ENCODE measurements around the gene RAB3IL1. TPM values are rescaled to one million over a fixed set of nuclear protein-coding genes. Genes with fewer than 3 reads are reported as not detected.
A peak's percentile ranks its signal among the peaks of the same experiment; 100 is the strongest.
"Not testable (repeated sequence)": the region's sequence is repeated elsewhere in the genome, so short reads cannot be mapped to it uniquely, and the experiment has no call there.

The RAB3IL1 gene
- total RNA-seq, 1 experiment from 2014 or later = 6.8 TPM

- DNase-seq (ENCODE audit: low read depth, low spot score) = no peak
- in situ Hi-C loops (cut with HindIII; ENCODE audit: low pct_unique_long_range_greater_than_20kb, low sequenced_read_pairs) = no loop called here
These were observed 38.2 kb upstream of the RAB3IL1 start for GRCh38 chr11:61955422-61956135.

DNA sequence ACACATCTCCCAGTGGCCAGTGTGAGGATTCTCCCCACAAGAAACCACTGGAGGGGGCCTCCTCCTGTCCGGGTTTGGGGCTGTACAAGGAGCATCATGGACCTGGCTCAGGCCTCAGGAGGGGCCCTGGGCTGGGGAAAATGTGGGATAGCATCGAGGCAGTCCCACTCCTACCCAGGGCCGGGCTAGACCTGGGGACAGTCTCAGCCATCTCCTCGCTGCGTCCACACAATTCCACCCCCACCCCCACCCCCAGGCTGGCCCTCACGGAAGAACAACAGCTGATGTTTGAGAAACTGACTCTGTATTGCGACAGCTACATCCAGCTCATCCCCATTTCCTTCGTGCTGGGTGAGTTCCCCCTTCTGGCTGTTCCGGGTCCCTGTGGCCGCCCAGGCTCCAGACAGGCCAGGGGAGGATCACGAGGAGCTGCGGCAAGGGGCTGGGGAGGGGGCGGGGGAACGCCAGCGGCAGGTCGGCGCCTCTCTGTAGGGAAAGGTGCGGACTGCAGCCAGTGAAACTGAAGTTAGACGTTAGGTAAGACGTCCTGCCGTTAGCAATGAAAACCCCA is 37.6 kb upstream of the RAB3IL1 start:
- in situ Hi-C loops (cut with HindIII; ENCODE audit: low pct_unique_long_range_greater_than_20kb, low sequenced_read_pairs) = no loop called here
- DNase-seq (ENCODE audit: low read depth, low spot score) = no peak

DNA sequence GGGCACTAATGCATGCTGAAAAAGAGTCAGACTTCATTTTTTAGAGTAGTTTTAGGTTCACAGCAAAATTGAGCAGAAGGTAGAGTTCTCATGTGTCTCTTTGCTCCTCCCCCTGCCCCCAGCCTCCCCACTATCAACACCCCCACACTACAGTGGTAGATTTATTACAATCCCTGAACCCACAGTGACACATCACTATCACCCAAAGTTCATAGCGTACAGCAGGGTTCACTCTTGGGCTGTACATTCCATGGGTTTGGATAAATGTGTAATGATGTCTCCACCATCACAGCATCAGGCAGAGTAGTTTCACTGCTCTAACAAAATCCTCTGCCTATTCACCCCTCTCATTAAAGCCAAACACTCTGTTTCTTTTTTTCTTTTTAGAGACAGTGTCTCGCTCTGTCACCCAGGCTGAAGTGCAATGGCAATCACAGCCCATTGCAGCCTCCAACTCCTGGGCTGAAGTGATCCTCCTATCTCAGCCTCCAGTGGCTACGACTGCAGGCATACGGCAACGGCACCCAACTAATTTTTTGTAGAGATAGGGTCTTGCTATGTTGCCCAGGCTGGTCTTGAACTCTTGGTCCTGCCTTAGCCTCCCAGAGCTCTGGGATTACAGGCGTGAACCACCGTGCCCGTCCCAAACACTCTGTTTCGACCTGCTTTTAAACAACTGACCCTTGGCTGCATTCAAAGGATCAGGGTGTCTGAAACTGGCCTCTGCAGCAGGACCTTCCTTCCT is 36.9 kb upstream of the RAB3IL1 start:
- DNase-seq (ENCODE audit: low read depth, low spot score) = no peak
- in situ Hi-C loops (cut with HindIII; ENCODE audit: low pct_unique_long_range_greater_than_20kb, low sequenced_read_pairs) = no loop called here

GRCh38 chr11:61953632-61954031 is 36.3 kb upstream of the RAB3IL1 start:
- in situ Hi-C loops (cut with HindIII; ENCODE audit: low pct_unique_long_range_greater_than_20kb, low sequenced_read_pairs); DNase-seq (ENCODE audit: low read depth, low spot score): not testable (repeated sequence)

- in situ Hi-C loops (cut with HindIII; ENCODE audit: low pct_unique_long_range_greater_than_20kb, low sequenced_read_pairs) = no loop called here
- DNase-seq (ENCODE audit: low read depth, low spot score) = no peak
These were observed 35.5 kb upstream of the RAB3IL1 start for GRCh38 chr11:61952882-61953281.

DNA sequence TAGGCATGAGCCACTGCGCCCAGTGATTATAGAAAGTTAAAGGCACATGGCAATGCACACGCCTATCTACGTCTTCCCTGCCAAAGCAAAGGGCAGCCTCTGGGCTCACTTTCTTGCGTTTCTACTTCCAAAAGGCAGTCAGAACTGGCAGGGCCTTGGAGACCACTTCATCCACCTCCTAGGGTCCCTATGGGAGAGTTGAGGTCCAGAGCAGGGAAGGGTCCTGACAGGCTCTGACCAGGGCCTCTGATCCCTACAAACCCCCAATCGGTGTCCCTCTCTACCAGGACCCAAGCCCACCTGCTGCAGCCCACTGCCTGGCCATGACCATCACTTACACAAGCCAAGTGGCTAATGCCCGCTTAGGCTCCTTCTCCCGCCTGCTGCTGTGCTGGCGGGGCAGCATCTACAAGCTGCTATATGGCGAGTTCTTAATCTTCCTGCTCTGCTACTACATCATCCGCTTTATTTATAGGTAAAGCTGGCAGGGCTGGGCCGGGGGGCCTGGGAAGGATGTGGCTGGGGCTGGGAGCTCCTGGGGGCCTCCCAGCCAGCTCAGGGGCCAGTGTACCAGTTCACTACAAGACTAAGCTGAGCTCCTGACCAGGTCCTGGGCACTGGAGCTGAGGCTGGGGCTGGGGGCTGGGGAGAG is 34.2 kb upstream of the RAB3IL1 start:
- no peak for DNase-seq (ENCODE audit: low read depth, low spot score)
- in situ Hi-C loops (cut with HindIII; ENCODE audit: low pct_unique_long_range_greater_than_20kb, low sequenced_read_pairs) = no loop called here

GRCh38 chr11:61950035-61950547 is 32.7 kb upstream of the RAB3IL1 start, which contains the start of gene BEST1:
Gene BEST1, plus strand, starts transcription at chr11:61950351. Its CDS starts 1,456 bp downstream, at chr11:61951807.
- in situ Hi-C loops (cut with HindIII; ENCODE audit: low pct_unique_long_range_greater_than_20kb, low sequenced_read_pairs) = no loop called here
- DNase-seq (ENCODE audit: low read depth, low spot score) = peak; percentile 81

GRCh38 chr11:61949169-61950034 is 32.0 kb upstream of the RAB3IL1 start:
- in situ Hi-C loops (cut with HindIII; ENCODE audit: low pct_unique_long_range_greater_than_20kb, low sequenced_read_pairs) = no loop called here
- peak; percentile 94 for DNase-seq (ENCODE audit: low read depth, low spot score)

DNA sequence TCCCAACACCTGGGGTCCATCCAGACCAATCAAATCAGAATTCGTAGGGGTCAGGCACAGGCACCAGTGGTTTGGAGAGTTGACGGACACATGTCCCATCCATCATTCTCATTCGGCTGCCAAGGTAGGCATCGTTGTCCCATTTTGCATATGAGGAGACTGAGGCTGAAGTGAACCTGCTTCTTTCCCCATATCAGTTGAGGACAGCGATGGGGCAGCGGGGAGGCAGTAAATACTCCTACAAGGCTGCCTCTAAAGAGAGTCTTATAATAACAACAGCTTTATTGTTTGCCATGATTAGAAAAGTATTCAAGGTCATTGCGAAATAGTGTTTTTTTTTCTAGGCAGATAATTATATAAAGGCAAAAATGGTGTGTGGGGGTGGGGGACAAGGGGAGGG is 31.1 kb upstream of the RAB3IL1 start:
- in situ Hi-C loops (cut with HindIII; ENCODE audit: low pct_unique_long_range_greater_than_20kb, low sequenced_read_pairs) = no loop called here
- DNase-seq (ENCODE audit: low read depth, low spot score) = no peak

DNA sequence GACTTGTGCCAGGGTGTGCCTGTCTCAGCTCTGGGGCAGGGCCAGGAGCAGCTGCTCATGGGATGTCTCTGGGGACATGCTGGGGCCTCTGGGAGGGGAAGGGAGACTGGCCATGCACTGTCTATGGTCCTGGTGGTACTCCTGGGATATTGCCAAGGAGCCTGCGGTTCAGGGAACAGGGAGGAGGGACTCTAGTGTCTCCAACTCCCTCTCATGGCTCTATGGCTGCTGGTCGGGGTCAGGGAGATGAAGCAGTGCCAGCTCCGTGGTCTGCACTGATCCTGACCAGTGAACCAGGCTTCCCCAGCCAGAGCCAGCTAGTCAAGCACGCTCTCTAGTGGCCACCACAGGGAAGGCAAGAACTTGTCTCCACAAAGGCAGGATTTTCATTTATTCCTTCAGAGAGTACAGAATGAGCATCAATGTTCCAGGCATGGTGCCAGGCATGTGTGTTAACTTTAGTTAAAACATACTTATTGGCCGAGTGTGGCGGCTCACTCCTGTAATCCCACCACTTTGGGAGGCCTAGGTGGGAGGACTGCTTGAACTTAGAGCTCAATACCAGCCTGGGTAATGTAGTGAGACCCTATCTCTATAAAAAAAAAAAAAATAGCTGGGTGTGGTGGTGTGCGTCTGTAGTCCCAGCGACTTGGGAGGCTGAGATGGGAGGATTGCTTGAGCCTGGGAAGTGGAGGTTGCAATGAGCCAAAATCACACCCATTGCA is 30.3 kb upstream of the RAB3IL1 start:
- in situ Hi-C loops (cut with HindIII; ENCODE audit: low pct_unique_long_range_greater_than_20kb, low sequenced_read_pairs) = no loop called here
- DNase-seq (ENCODE audit: low read depth, low spot score) = peak; percentile 88

DNA sequence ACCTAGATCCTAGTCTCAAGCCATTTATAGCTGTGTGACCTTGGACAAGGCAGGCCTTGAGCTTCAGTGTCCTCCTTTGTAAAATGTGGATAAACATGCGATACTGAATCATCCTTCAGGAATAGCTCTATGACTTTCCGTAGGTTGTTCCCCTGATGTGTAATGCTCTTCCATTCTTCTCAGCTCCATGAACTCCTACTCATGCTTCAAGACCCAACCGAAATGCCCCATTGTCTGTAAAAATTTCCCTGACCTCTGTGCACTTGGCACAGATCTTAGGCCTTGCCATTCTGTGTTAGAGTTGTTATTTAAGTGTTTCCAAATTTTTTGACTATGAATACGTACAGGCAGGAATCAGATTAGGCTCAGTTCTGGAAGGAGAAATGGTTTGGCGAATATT is 29.5 kb upstream of the RAB3IL1 start:
- no peak for DNase-seq (ENCODE audit: low read depth, low spot score)
- in situ Hi-C loops (cut with HindIII; ENCODE audit: low pct_unique_long_range_greater_than_20kb, low sequenced_read_pairs) = no loop called here

DNA sequence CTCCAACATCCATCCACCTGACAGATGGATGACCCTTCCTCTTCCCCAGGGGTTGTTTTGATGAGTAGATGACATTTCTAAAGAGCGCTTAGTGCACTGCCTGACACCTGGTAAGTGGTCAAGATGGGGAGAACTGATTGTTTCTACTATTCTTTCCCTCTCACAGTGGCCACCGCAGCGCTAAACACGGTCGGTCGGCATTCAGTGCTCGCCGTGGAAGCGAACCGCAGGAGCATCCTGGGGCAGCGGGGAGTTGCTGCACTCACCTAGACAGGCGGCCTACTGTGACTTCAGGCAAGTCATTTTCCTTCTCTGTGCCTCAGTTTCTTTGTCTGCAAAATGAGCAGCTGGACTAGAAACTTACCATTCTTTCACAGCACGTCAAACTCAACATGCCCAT is 27.8 kb upstream of the RAB3IL1 start:
- in situ Hi-C loops (cut with HindIII; ENCODE audit: low pct_unique_long_range_greater_than_20kb, low sequenced_read_pairs) = no loop called here
- DNase-seq (ENCODE audit: low read depth, low spot score) = no peak

GRCh38 chr11:61940466-61940865 is 23.1 kb upstream of the RAB3IL1 start:
- DNase-seq (ENCODE audit: low read depth, low spot score) = no peak
- in situ Hi-C loops (cut with HindIII; ENCODE audit: low pct_unique_long_range_greater_than_20kb, low sequenced_read_pairs) = no loop called here

- in situ Hi-C loops (cut with HindIII; ENCODE audit: low pct_unique_long_range_greater_than_20kb, low sequenced_read_pairs) = no loop called here
These were observed 18.5 kb upstream of the RAB3IL1 start for GRCh38 chr11:61935861-61936260.

GRCh38 chr11:61930933-61931332 is 13.6 kb upstream of the RAB3IL1 start:
- in situ Hi-C loops (cut with HindIII; ENCODE audit: low pct_unique_long_range_greater_than_20kb, low sequenced_read_pairs) = no loop called here
- no peak for DNase-seq (ENCODE audit: low read depth, low spot score)

More at GRCh38 chr11:61935861-61936260, 18.5 kb upstream of the RAB3IL1 start:
- no peak for DNase-seq (ENCODE audit: low read depth, low spot score)

DNA sequence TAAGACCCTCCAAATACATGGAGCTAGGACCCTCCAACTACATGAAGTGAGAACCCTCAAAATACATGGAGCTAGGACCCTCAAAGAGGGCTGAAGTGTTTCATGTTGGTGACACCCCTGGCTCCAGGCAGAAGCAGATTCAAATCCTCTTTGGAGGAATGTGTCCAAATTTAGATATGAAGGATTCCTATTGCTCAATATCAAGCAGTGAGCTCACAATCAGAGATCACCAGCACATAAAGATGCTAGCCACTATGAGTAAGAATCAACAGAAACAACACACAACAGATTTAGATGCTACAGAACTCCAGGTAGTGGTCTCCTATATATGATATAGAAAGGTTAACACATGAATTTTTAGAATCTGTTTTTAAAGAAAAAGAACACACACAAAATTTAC is 11.2 kb upstream of the RAB3IL1 start:
- no peak for DNase-seq (ENCODE audit: low read depth, low spot score)
- in situ Hi-C loops (cut with HindIII; ENCODE audit: low pct_unique_long_range_greater_than_20kb, low sequenced_read_pairs) = no loop called here

GRCh38 chr11:61927501-61927900 is 10.1 kb upstream of the RAB3IL1 start:
- peak; percentile 36 for DNase-seq (ENCODE audit: low read depth, low spot score)
- in situ Hi-C loops (cut with HindIII; ENCODE audit: low pct_unique_long_range_greater_than_20kb, low sequenced_read_pairs) = no loop called here

All from SK-MEL-5 (cell line).